ENCODE data around the gene UGT1A9. TPM values are rescaled to one million over a fixed set of nuclear protein-coding genes. Genes with fewer than 3 reads are reported as not detected.
"Not testable (repeated sequence)": the region's sequence is repeated elsewhere in the genome, so short reads cannot be mapped to it uniquely, and the experiment has no call there.

Gene UGT1A9
- total RNA-seq, 2 donors from 2014 or later, result 2.0 to 2.3 TPM

DNA sequence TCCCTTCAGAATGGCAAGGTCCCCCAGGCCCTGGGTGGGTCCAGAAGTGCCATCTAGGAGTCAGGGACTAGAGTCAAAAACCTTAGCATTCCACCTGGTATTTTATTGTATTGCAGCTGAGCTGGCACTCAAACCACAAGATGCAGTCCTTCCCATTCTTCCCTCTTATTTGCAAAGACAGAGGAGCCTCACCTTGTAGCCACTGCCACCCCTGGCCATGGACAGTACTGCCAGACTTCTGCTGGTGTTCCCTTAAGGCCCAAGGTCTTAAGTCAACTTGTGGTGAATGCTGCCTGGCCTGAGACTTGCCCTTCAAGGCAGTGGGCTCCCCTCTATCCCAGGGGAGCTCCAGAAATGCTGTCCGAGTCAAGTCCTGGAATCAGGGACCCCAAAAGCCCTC lies 28.6 kb upstream of the UGT1A9 start:
- intact Hi-C loops (cut with DNase I), result no loop called here
- no peak overlapping the region for H3K27ac ChIP-seq
- no peaks in the 10 kb centered on the region for H3K4me1 ChIP-seq
- H3K27me3 ChIP-seq, result no peaks in the 10 kb centered on the region
- no peaks in the 10 kb centered on the region for H3K36me3 ChIP-seq
- no peaks in the 10 kb centered on the region for H3K9me3 ChIP-seq
- no peak overlapping the region for H3K4me3 ChIP-seq
- peak; percentile 51 for TF ChIP-seq CTCF (IDR thresholded peaks at IDR 0.05)
- peak; percentile 41 for DNase-seq
- H3K9ac ChIP-seq (ENCODE audit: low read depth in 2 of 2, low read length in 2 of 2), result no peak overlapping the region

DNA sequence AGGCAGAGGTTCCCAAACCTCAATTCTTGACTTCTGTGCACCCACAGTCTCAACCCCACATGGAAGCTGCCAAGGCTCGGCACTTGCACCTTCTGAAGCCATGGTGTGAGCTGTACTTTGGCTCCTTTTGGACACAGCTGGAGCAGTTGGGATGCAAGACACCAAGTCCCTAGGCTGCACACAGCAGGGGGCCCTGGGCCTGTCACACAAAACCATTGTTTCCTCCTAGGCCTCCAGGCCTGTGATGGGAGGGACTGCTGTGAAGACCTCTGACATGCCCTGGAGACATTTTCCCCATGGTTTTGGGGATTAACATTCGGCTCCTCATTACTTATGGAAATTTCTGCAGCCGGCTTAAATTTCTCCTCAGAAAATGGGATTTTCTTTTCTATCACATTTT lies 25.7 kb upstream of the UGT1A9 start:
- H3K27me3 ChIP-seq; H3K4me1 ChIP-seq; H3K9me3 ChIP-seq; DNase-seq; H3K4me3 ChIP-seq; intact Hi-C loops (cut with DNase I); H3K27ac ChIP-seq; H3K36me3 ChIP-seq; H3K9ac ChIP-seq (ENCODE audit: low read depth in 2 of 2, low read length in 2 of 2): not testable (repeated sequence)

GRCh38 chr2:233650981-233651380 lies 20.7 kb upstream of the UGT1A9 start:
- Histone ChIP-seq H3K27me3 (no peaks in the 10 kb centered on the region), H3K4me1 (no peaks in the 10 kb centered on the region), H3K36me3 (no peaks in the 10 kb centered on the region), H3K4me3 (no peak overlapping the region), H3K9me3 (no peaks in the 10 kb centered on the region), H3K27ac (peak overlapping the region; percentile 38), H3K9ac (ENCODE audit: low read depth in 2 of 2, low read length in 2 of 2) (no peak overlapping the region)
- TF ChIP-seq CTCF (IDR thresholded peaks at IDR 0.05), result no peak
- intact Hi-C loops (cut with DNase I), result no loop called here
- DNase-seq, result peak; percentile 28

DNA sequence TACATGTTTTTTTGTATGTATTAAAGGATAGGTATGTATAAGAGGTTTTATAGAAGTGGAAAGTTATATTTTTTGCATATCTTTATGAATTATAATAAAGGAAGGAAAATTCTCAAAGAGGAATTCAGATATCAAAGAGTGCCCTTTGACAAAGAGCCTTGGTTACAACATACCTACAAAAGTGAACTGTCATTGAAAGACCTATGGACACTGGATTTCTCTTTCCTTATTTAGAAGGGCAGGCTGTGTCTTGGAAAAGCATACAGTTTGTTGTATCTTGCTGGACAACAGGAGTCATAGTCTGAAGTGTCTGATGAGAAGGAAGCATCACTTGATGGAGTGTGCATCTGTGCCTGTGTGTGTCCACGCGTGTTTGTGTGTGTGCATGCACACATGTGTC lies 20.3 kb upstream of the UGT1A9 start:
- TF ChIP-seq CTCF (IDR thresholded peaks at IDR 0.05), result no peak
- peak overlapping the region; percentile 38 for H3K27ac ChIP-seq
- H3K4me1 ChIP-seq, result no peaks in the 10 kb centered on the region

DNA sequence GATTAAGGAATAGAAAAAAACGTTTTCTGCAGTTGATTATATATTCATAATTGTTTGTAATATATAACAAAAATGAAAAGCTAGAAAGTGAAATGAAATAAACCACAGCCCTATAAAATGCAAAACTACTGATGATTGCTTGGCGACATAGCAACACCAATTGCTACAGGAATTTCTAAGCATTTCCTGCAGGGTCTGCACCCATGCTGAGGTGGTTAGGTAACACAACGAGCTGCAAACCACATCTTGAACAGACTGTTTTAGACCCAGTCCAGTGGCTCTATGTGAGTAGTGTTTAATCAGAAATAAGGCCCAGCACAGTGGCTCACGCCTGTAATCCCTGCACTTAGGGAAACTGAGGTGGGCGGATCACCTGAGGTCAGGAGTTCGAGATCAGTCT lies 17.2 kb upstream of the UGT1A9 start:
- no peak overlapping the region for H3K27ac ChIP-seq
- H3K4me1 ChIP-seq, result no peaks in the 10 kb centered on the region
- no peak for TF ChIP-seq CTCF (IDR thresholded peaks at IDR 0.05)
- no peak overlapping the region for H3K9ac ChIP-seq (ENCODE audit: low read depth in 2 of 2, low read length in 2 of 2)
- no peak overlapping the region for H3K4me3 ChIP-seq
- H3K36me3 ChIP-seq, result no peaks in the 10 kb centered on the region
- no peaks in the 10 kb centered on the region for H3K27me3 ChIP-seq
- intact Hi-C loops (cut with DNase I), result no loop called here
- H3K9me3 ChIP-seq, result no peaks in the 10 kb centered on the region
- no peak for DNase-seq

More for the DNA sequence above, 20.3 kb upstream of the UGT1A9 start:
- peak overlapping the region in 1 of 2 donors; percentile 18 for H3K9ac ChIP-seq (ENCODE audit: low read depth in 2 of 2, low read length in 2 of 2)
- no peak for DNase-seq
- intact Hi-C loops (cut with DNase I), result no loop called here
- H3K36me3 ChIP-seq, result no peaks in the 10 kb centered on the region
- no peak overlapping the region for H3K4me3 ChIP-seq
- no peaks in the 10 kb centered on the region for H3K9me3 ChIP-seq
- H3K27me3 ChIP-seq, result no peaks in the 10 kb centered on the region

GRCh38 chr2:233655043-233655442 lies 16.7 kb upstream of the UGT1A9 start:
- Histone ChIP-seq H3K27me3 (no peaks in the 10 kb centered on the region), H3K4me1 (no peaks in the 10 kb centered on the region), H3K36me3 (no peaks in the 10 kb centered on the region), H3K4me3 (no peak overlapping the region), H3K9ac (ENCODE audit: low read depth in 2 of 2, low read length in 2 of 2) (no peak overlapping the region), H3K27ac (no peak overlapping the region), H3K9me3 (no peaks in the 10 kb centered on the region)
- TF ChIP-seq CTCF (IDR thresholded peaks at IDR 0.05), result no peak
- no peak for DNase-seq
- intact Hi-C loops (cut with DNase I), result no loop called here

GRCh38 chr2:233655943-233656342 lies 15.8 kb upstream of the UGT1A9 start:
- DNase-seq; H3K4me3 ChIP-seq; H3K9ac ChIP-seq (ENCODE audit: low read depth in 2 of 2, low read length in 2 of 2); H3K27me3 ChIP-seq; H3K27ac ChIP-seq; intact Hi-C loops (cut with DNase I); H3K4me1 ChIP-seq; H3K9me3 ChIP-seq; H3K36me3 ChIP-seq: not testable (repeated sequence)

All from colonic mucosa (tissue), 4 donors.